K562 (cell line): ENCODE data around the gene CCNY. TPM values are rescaled to one million over a fixed set of nuclear protein-coding genes. Genes with fewer than 3 reads are reported as not detected.

ENCODE experiments used
- ATF7 ChIP-seq: fragments of 450-650 bp; IDR thresholded peaks from 2 replicates; pipeline ENCODE4 v1.7.1; 2014; ENCODE audit warnings: mild to moderate bottlenecking, moderate library complexity
- BRF2 ChIP-seq: IDR thresholded peaks from 3 replicates; pipeline ENCODE4 v1.6.1; 2011; ENCODE audit warnings: borderline replicate concordance, mild to moderate bottlenecking; ENCODE audit not compliant: insufficient read length, insufficient read depth
- CHCHD3 ChIP-seq: fragments of 250-450 bp; sonication (Bioruptor Pico); IDR thresholded peaks from 2 replicates; pipeline ENCODE4 v2.1.2; 2022; ENCODE audit warnings: mild to moderate bottlenecking
- DPF2 ChIP-seq: fragments of 450-650 bp; IDR thresholded peaks from 2 replicates; pipeline ENCODE4 v1.6.1; 2016
- ERF ChIP-seq: fragments of 450-650 bp; formaldehyde crosslinking; IDR thresholded peaks from 2 replicates; pipeline ENCODE4 v1.4.0; 2020; ENCODE audit warnings: mild to moderate bottlenecking, mixed read lengths
- FOXA3 ChIP-seq, 2 experiments: fragments of 450-650 bp in 1 of 2; sonication (generic) in 1 of 2; formaldehyde crosslinking; IDR thresholded peaks in 1 of 2; conservative IDR thresholded peaks in 1 of 2; 2 replicates each; pipeline versions ENCODE4 v1.4.0 to v1.8.0; 2020 to 2022; ENCODE audit warnings: mild to moderate bottlenecking in 2 of 2, missing genetic modification reagents in 1 of 2
- HINFP ChIP-seq: fragments of 450-650 bp; conservative IDR thresholded peaks from 2 replicates; pipeline ENCODE4 v1.6.1; 2016; ENCODE audit warnings: missing genetic modification characterization, low read depth, mild to moderate bottlenecking, control low read depth, missing compliant biosample characterization
- MCM2 ChIP-seq: fragments of 450-650 bp; IDR thresholded peaks from 2 replicates; pipeline ENCODE4 v1.6.1; 2017; ENCODE audit warnings: low read depth, mild to moderate bottlenecking
- MXD1 ChIP-seq: fragments of 250-450 bp; sonication (Bioruptor Pico); IDR thresholded peaks from 2 replicates; pipeline ENCODE4 v1.8.0; 2021; ENCODE audit warnings: borderline replicate concordance, mild to moderate bottlenecking, moderate library complexity; ENCODE audit not compliant: poor library complexity, severe bottlenecking
- POLR2AphosphoS5 ChIP-seq: IDR thresholded peaks from 2 replicates; pipeline ENCODE4 v1.6.1; 2011; ENCODE audit warnings: mild to moderate bottlenecking, low read depth, low read length, moderate library complexity; ENCODE audit not compliant: control insufficient read depth, insufficient read depth
- SMARCE1 ChIP-seq: fragments of 450-650 bp; IDR thresholded peaks from 2 replicates; pipeline ENCODE4 v1.7.1; 2016; ENCODE audit warnings: mild to moderate bottlenecking
- TAF9B ChIP-seq: fragments of 450-650 bp; IDR thresholded peaks from 2 replicates; pipeline ENCODE4 v1.6.1; 2018; ENCODE audit warnings: mild to moderate bottlenecking; ENCODE audit not compliant: partially characterized antibody
- TBL1XR1 ChIP-seq, 2 experiments: IDR thresholded peaks; 2 replicates each; pipeline ENCODE4 v1.6.1; 2012; ENCODE audit warnings: improper control_type of control experiment in 2 of 2, low read length in 2 of 2, mild to moderate bottlenecking in 1 of 2
- TEAD4 ChIP-seq, 2 experiments: sonication (generic) in 1 of 2; formaldehyde crosslinking in 1 of 2; IDR thresholded peaks; 2 replicates each; pipeline versions ENCODE4 v1.6.1 to v1.8.0; 2012 to 2022; ENCODE audit warnings: borderline replicate concordance in 1 of 2, inconsistent platforms in 1 of 2, low read length in 1 of 2, mild to moderate bottlenecking in 1 of 2, missing genetic modification reagents in 1 of 2
- ZC3H11A ChIP-seq: IDR thresholded peaks from 2 replicates; pipeline ENCODE4 v1.6.1; 2012; ENCODE audit warnings: low read depth, low read length, improper control_type of control experiment
- ZNF609 ChIP-seq: sonication (generic); formaldehyde crosslinking; IDR thresholded peaks from 2 replicates; pipeline ENCODE4 v1.8.1; 2023; ENCODE audit warnings: missing genetic modification reagents, mild to moderate bottlenecking, borderline replicate concordance
- ZSCAN32 ChIP-seq: fragments of 450-650 bp; formaldehyde crosslinking; IDR thresholded peaks from 2 replicates; pipeline ENCODE4 v1.4.0; 2020; ENCODE audit warnings: mild to moderate bottlenecking, moderate library complexity
- polyA plus RNA-seq, 8 experiments: library from polyadenylated mRNA; depleted of rRNA in 4 of 8; stranded (reverse) in 5 of 8; unstranded in 3 of 8; fragments of >200 nt; fragmentation: Nextera tagmentation in 2 of 8; fragmentation: Illumina TruSeq in 1 of 8; extraction: Ambion mirVana in 2 of 8; extraction: Trizol in 1 of 8; gene quantifications; 2 replicates each; pipeline versions ENCODE4 v1.2.1 to v1.2.3, GENCODE V29; 2011 to 2014; ENCODE audit warnings: inconsistent platforms in 1 of 8, missing spikeins in 1 of 8
- total RNA-seq, 7 experiments: library from RNA; depleted of rRNA in 6 of 7; stranded (reverse); fragments of >200 nt in 6 of 7; fragmentation: Illumina TruSeq in 2 of 7; extraction: Trizol in 2 of 7; gene quantifications; 2 replicates each; pipeline versions ENCODE4 v1.2.1 to v1.2.3, GENCODE V29; 2011 to 2021; ENCODE audit warnings: low replicate concordance in 1 of 7

CCNY gene
- total and polyA plus RNA-seq, 9 of the 15 experiments (the other 6 are each of a cell fraction or from before 2014, with no cell fraction given), result 8.4 to 109 (median 38.6) TPM

- TF ChIP-seq HINFP (tag) (no peak), POLR2AphosphoS5 (peak; percentile 61), BRF2 (no peak), ZC3H11A (no peak), ERF (CRISPR knock-in tag) (no peak), ATF7 (0 out of 2 replicates have a peak, but pooled peaks have one; percentile 40), ZNF609 (CRISPR knock-in tag) (no peak), ZSCAN32 (no peak), TEAD4 (IDR thresholded peaks at IDR 0.05; ENCODE audit: low read length) (peak; percentile 77), TEAD4 (CRISPR knock-in tag; IDR thresholded peaks at IDR 0.05; ENCODE audit: borderline replicate concordance) (no peak), CHCHD3 (no peak), DPF2 (peak; percentile 79), TBL1XR1 (IDR thresholded peaks at IDR 0.05; ENCODE audit: low read length in 2 of 2) (no peak), MCM2 (no peak), SMARCE1 (peak; percentile 70; the same call in 1 of the 2 replicates), FOXA3 (CRISPR knock-in tag; conservative IDR thresholded peaks at IDR 0.05 in 1 of 2, IDR thresholded peaks at IDR 0.05 in 1 of 2) (no peak), TAF9B (no peak), MXD1 (CRISPR knock-in tag) (no peak)
Observed at GRCh38 chr10:35412900-35413491, 76.7 kb downstream of the CCNY start (continued).
